Endothelial cell of umbilical vein (primary cell): ENCODE measurements around the gene BLM.

ENCODE experiments used
- CTCF ChIP-seq, 2 donors: IDR thresholded peaks; 1 replicate in 1 of 2; 2 replicates in 1 of 2; pipeline ENCODE4 v1.5.1; 2011; ENCODE audit warnings: low read length in 2 of 2, mild to moderate bottlenecking in 2 of 2, moderate library complexity in 2 of 2, control low read depth in 1 of 2, inconsistent platforms in 1 of 2, low read depth in 1 of 2; ENCODE audit not compliant: insufficient read depth in 1 of 2; ENCODE audit errors: extremely low read depth in 1 of 2
- MYC ChIP-seq: IDR thresholded peaks from one replicate; pipeline ENCODE4 v1.6.1; 2011; ENCODE audit warnings: mild to moderate bottlenecking, low read depth, low read length
- POLR2A ChIP-seq: IDR thresholded peaks from 2 replicates; pipeline ENCODE4 v1.6.1; 2012; ENCODE audit warnings: low read depth, mild to moderate bottlenecking, control low read depth, low read length
- POLR2AphosphoS5 ChIP-seq: IDR thresholded peaks from 2 replicates; pipeline ENCODE4 v1.6.1; 2012; ENCODE audit warnings: low read depth, mild to moderate bottlenecking, control low read depth, low read length, moderate library complexity; ENCODE audit not compliant: insufficient read depth

- TF ChIP-seq CTCF (IDR thresholded peaks at IDR 0.05; ENCODE audit: extremely low read depth in 1 of 2, insufficient read depth in 1 of 2, low read depth in 1 of 2, low read length in 2 of 2): no peak
- no peak for TF ChIP-seq POLR2AphosphoS5
- no peak for TF ChIP-seq MYC
- no peak for TF ChIP-seq POLR2A
These were observed 128.2 kb downstream of the BLM start for GRCh38 chr15:90845201-90845949.
